Measurements from ENCODE around the gene CCDC73. TPM values are rescaled to one million over a fixed set of nuclear protein-coding genes. Genes with fewer than 3 reads are reported as not detected.

CCDC73 gene
- total RNA-seq, 1 donor from 2014 or later, result not detected

DNA sequence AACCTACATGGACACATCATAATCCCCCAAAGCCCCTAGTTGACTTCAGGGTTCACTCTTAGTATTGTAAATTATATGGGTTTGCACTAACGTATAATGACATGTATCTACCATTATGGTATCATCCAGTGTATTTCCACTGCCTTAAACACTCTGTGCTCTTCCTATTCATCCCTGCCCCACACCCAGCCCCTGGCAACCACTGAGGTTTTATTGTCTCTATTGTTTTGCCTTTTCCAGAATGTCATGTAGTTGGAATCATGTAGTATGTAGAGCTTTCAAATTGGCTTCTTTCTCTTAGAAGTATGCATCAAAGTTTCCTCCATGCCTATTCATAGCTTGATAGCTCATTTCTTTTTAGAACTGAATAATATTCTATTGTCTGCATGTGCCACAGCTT lies 227.3 kb downstream of the CCDC73 start:
- FAIRE-seq, result no peak
- no peaks in the 10 kb centered on the region for H4K20me1 ChIP-seq (ENCODE audit: insufficient read depth, low read length)
- H2AFZ ChIP-seq (ENCODE audit: low read depth, low read length), result no peak overlapping the region
- H3K36me3 ChIP-seq (ENCODE audit: insufficient read depth, low read length), result no peaks in the 10 kb centered on the region
- no peak overlapping the region for H3K4me3 ChIP-seq (ENCODE audit: insufficient read depth, low read depth, low read length)
- no peak overlapping the region for H3K27ac ChIP-seq (ENCODE audit: low read depth, low read length)
- H3K79me2 ChIP-seq (ENCODE audit: insufficient read depth, low read length), result no peaks in the 10 kb centered on the region
- no peaks in the 10 kb centered on the region for H3K27me3 ChIP-seq (ENCODE audit: insufficient read depth, low read length)
- Mint-ChIP-seq H3K27ac (ENCODE audit: unreplicated experiment) (no peak overlapping the region), H3K9me3 (ENCODE audit: unreplicated experiment) (no peaks in the 10 kb centered on the region), H3K4me3 (ENCODE audit: unreplicated experiment) (no peak overlapping the region), H3K36me3 (ENCODE audit: low read depth, unreplicated experiment) (no peaks in the 10 kb centered on the region), H3K27me3 (ENCODE audit: low read depth, unreplicated experiment) (no peaks in the 10 kb centered on the region), H3K4me1 (ENCODE audit: low read depth, unreplicated experiment) (peaks cover 5% of the 10 kb centered on the region)
- no peak for DNase-seq (ENCODE audit: low read depth)
- TF ChIP-seq, protein P1, sequence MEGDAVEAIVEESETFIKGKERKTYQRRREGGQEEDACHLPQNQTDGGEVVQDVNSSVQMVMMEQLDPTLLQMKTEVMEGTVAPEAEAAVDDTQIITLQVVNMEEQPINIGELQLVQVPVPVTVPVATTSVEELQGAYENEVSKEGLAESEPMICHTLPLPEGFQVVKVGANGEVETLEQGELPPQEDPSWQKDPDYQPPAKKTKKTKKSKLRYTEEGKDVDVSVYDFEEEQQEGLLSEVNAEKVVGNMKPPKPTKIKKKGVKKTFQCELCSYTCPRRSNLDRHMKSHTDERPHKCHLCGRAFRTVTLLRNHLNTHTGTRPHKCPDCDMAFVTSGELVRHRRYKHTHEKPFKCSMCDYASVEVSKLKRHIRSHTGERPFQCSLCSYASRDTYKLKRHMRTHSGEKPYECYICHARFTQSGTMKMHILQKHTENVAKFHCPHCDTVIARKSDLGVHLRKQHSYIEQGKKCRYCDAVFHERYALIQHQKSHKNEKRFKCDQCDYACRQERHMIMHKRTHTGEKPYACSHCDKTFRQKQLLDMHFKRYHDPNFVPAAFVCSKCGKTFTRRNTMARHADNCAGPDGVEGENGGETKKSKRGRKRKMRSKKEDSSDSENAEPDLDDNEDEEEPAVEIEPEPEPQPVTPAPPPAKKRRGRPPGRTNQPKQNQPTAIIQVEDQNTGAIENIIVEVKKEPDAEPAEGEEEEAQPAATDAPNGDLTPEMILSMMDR (IDR thresholded peaks at IDR 0.05; ENCODE audit: insufficient read depth, low read depth, low read length), result no peak
- TF ChIP-seq EZH2 (IDR thresholded peaks at IDR 0.05; ENCODE audit: insufficient read depth, low read length), result no peak
- no peak overlapping the region for H3K9ac ChIP-seq (ENCODE audit: low read length)
- H3K4me1 ChIP-seq (ENCODE audit: insufficient read depth, low read length), result no peaks in the 10 kb centered on the region
- no peak overlapping the region for H3K4me2 ChIP-seq (ENCODE audit: low read length)
- H3K9me3 ChIP-seq (ENCODE audit: insufficient read depth, low read depth, low read length), result no peaks in the 10 kb centered on the region

DNA sequence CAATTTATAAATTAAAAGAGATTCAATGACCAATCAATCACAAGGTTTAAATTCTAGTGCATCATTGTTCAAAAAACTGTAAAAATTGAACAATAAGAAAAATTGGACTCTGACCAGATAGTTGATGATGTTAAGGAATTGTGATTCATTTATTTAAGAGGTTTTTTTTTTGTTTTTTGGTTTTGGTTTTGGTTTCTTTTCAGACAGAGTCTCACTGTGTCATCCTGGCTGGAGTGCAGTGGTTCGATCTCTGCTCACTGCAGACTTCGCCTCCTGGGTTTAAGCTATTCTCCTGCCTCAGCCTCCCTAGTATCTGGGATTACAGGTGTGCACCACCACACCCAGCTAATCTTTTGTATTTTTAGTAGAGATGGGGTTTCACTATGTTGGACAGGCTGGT lies 227.9 kb downstream of the CCDC73 start:
- TF ChIP-seq, protein P1 (IDR thresholded peaks at IDR 0.05; ENCODE audit: insufficient read depth, low read depth, low read length), result no peak
- TF ChIP-seq EZH2 (IDR thresholded peaks at IDR 0.05; ENCODE audit: insufficient read depth, low read length), result no peak
- Mint-ChIP-seq H3K27me3 (ENCODE audit: low read depth, unreplicated experiment) (no peaks in the 10 kb centered on the region), H3K27ac (ENCODE audit: unreplicated experiment) (no peak overlapping the region), H3K4me1 (ENCODE audit: low read depth, unreplicated experiment) (peaks cover 5% of the 10 kb centered on the region), H3K9me3 (ENCODE audit: unreplicated experiment) (no peaks in the 10 kb centered on the region), H3K4me3 (ENCODE audit: unreplicated experiment) (no peak overlapping the region), H3K36me3 (ENCODE audit: low read depth, unreplicated experiment) (no peaks in the 10 kb centered on the region)
- Histone ChIP-seq H4K20me1 (ENCODE audit: insufficient read depth, low read length) (no peaks in the 10 kb centered on the region), H3K27me3 (ENCODE audit: insufficient read depth, low read length) (no peaks in the 10 kb centered on the region), H3K27ac (ENCODE audit: low read depth, low read length) (no peak overlapping the region), H3K4me1 (ENCODE audit: insufficient read depth, low read length) (no peaks in the 10 kb centered on the region), H3K9me3 (ENCODE audit: insufficient read depth, low read depth, low read length) (no peaks in the 10 kb centered on the region), H3K4me3 (ENCODE audit: insufficient read depth, low read depth, low read length) (no peak overlapping the region), H3K36me3 (ENCODE audit: insufficient read depth, low read length) (no peaks in the 10 kb centered on the region), H3K9ac (ENCODE audit: low read length) (no peak overlapping the region), H3K4me2 (ENCODE audit: low read length) (no peak overlapping the region), H3K79me2 (ENCODE audit: insufficient read depth, low read length) (no peaks in the 10 kb centered on the region), H2AFZ (ENCODE audit: low read depth, low read length) (no peak overlapping the region)
- FAIRE-seq (no peak), DNase-seq (ENCODE audit: low read depth) (no peak)

GRCh38 chr11:32563600-32563959 lies 230.9 kb downstream of the CCDC73 start:
- Mint-ChIP-seq H3K27ac (ENCODE audit: unreplicated experiment) (no peak overlapping the region), H3K4me3 (ENCODE audit: unreplicated experiment) (no peak overlapping the region), H3K27me3 (ENCODE audit: low read depth, unreplicated experiment) (no peaks in the 10 kb centered on the region), H3K9me3 (ENCODE audit: unreplicated experiment) (no peaks in the 10 kb centered on the region), H3K36me3 (ENCODE audit: low read depth, unreplicated experiment) (no peaks in the 10 kb centered on the region), H3K4me1 (ENCODE audit: low read depth, unreplicated experiment) (no peaks in the 10 kb centered on the region)
- Histone ChIP-seq H3K9me3 (ENCODE audit: insufficient read depth, low read depth, low read length) (no peaks in the 10 kb centered on the region), H4K20me1 (ENCODE audit: insufficient read depth, low read length) (no peaks in the 10 kb centered on the region), H3K4me2 (ENCODE audit: low read length) (no peak overlapping the region), H3K4me3 (ENCODE audit: insufficient read depth, low read depth, low read length) (no peak overlapping the region), H3K27ac (ENCODE audit: low read depth, low read length) (no peak overlapping the region), H3K36me3 (ENCODE audit: insufficient read depth, low read length) (no peaks in the 10 kb centered on the region), H3K27me3 (ENCODE audit: insufficient read depth, low read length) (no peaks in the 10 kb centered on the region), H3K4me1 (ENCODE audit: insufficient read depth, low read length) (no peaks in the 10 kb centered on the region), H3K79me2 (ENCODE audit: insufficient read depth, low read length) (no peaks in the 10 kb centered on the region), H2AFZ (ENCODE audit: low read depth, low read length) (no peak overlapping the region), H3K9ac (ENCODE audit: low read length) (no peak overlapping the region)
- DNase-seq (ENCODE audit: low read depth), result no peak
- FAIRE-seq, result no peak
- TF ChIP-seq, protein P1 (IDR thresholded peaks at IDR 0.05; ENCODE audit: insufficient read depth, low read depth, low read length), result no peak
- TF ChIP-seq EZH2 (IDR thresholded peaks at IDR 0.05; ENCODE audit: insufficient read depth, low read length), result no peak
